BLaER1 treated with 17β-estradiol and CSF1 and Interleukin-3, amounts not matched to agents 10 nM and 100 nM (cell line): ENCODE data around the gene CMSS1.
A peak's percentile ranks its signal among the peaks of the same experiment; 100 is the strongest.

ENCODE experiments used
- H3K27ac ChIP-seq, 11 experiments: shearing (Covaris generic); formaldehyde crosslinking; 2 replicates each; pipeline ENCODE4 v1.8.1; 2022
- H3K27me3 ChIP-seq, 11 experiments: shearing (Covaris generic); formaldehyde crosslinking; 2 replicates each; pipeline ENCODE4 v1.8.1; 2022
- H3K36me3 ChIP-seq, 11 experiments: shearing (Covaris generic); formaldehyde crosslinking; 2 replicates each; pipeline ENCODE4 v1.8.1; 2022
- H3K4me1 ChIP-seq, 10 experiments: shearing (Covaris generic); formaldehyde crosslinking; 2 replicates each; pipeline ENCODE4 v1.8.1; 2022
- H3K4me2 ChIP-seq, 11 experiments: shearing (Covaris generic); formaldehyde crosslinking; 2 replicates each; pipeline ENCODE4 v1.8.1; 2022
- H3K4me3 ChIP-seq, 10 experiments: shearing (Covaris generic); formaldehyde crosslinking; 2 replicates each; pipeline ENCODE4 v1.8.1; 2022
- H3K9ac ChIP-seq, 11 experiments: shearing (Covaris generic); formaldehyde crosslinking; 2 replicates each; pipeline ENCODE4 v1.8.1; 2022
- H3K9me3 ChIP-seq, 11 experiments: shearing (Covaris generic); formaldehyde crosslinking; replicated peaks in 1 of 11; 2 replicates each; pipeline ENCODE4 v1.8.1; 2022
- H4K20me1 ChIP-seq, 11 experiments: shearing (Covaris generic); formaldehyde crosslinking; 2 replicates each; pipeline ENCODE4 v1.8.1; 2022
- Cebpa-rat ChIP-seq, 11 experiments: shearing (Covaris generic); IDR thresholded peaks; 2 replicates each; pipeline ENCODE4 v1.8.1; 2022

The CMSS1 gene

GRCh38 chr3:100125161-100125938 lies 307.7 kb downstream of the CMSS1 start:
- H3K27me3 ChIP-seq = no peaks in the 10 kb centered on the region
- peak overlapping the region in 5 of 11 experiments; percentile 2 to 33 (median 12); a peak in 3 of 22 replicates for H3K4me2 ChIP-seq
- H3K36me3 ChIP-seq = peaks cover 0 to 2% (median 0%) of the 10 kb centered on the region in 11 experiments; a peak in 2 of 22 replicates
- H4K20me1 ChIP-seq = no peaks in the 10 kb centered on the region; a peak in 1 of 22 replicates
- no peak for TF ChIP-seq Cebpa-rat (IDR thresholded peaks at IDR 0.05)
- no peak overlapping the region for H3K4me3 ChIP-seq
- H3K9me3 ChIP-seq = 0 out of 22 replicates have a peak, but pooled peaks cover 0 to 5% (median 0%) of the 10 kb centered on the region in 11 experiments
- peaks cover 0 to 10% (median 9%) of the 10 kb centered on the region in 10 experiments; a peak in 11 of 20 replicates for H3K4me1 ChIP-seq
- no peak overlapping the region for H3K9ac ChIP-seq
- H3K27ac ChIP-seq = no peak overlapping the region

GRCh38 chr3:100127792-100128191 lies 310.1 kb downstream of the CMSS1 start:
- Histone ChIP-seq H3K27me3 (no peaks in the 10 kb centered on the region), H3K36me3 (no peaks in the 10 kb centered on the region; a peak in 1 of 22 replicates)
- no peak for TF ChIP-seq Cebpa-rat (IDR thresholded peaks at IDR 0.05)

GRCh38 chr3:100128565-100128964 lies 310.9 kb downstream of the CMSS1 start:
- Histone ChIP-seq H3K4me3 (no peak overlapping the region), H4K20me1 (no peaks in the 10 kb centered on the region; a peak in 1 of 22 replicates), H3K9me3 (no peaks in the 10 kb centered on the region), H3K27ac (no peak overlapping the region), H3K4me2 (no peak overlapping the region), H3K27me3 (no peaks in the 10 kb centered on the region), H3K36me3 (no peaks in the 10 kb centered on the region), H3K4me1 (peaks cover 0 to 10% (median 9%) of the 10 kb centered on the region in 10 experiments; a peak in 11 of 20 replicates), H3K9ac (no peak overlapping the region)
- no peak for TF ChIP-seq Cebpa-rat (IDR thresholded peaks at IDR 0.05)

More at GRCh38 chr3:100127792-100128191, 310.1 kb downstream of the CMSS1 start:
- H3K4me3 ChIP-seq = no peak overlapping the region
- no peak overlapping the region for H3K9ac ChIP-seq
- no peaks in the 10 kb centered on the region; a peak in 1 of 22 replicates for H4K20me1 ChIP-seq
- no peak overlapping the region for H3K27ac ChIP-seq
- no peak overlapping the region for H3K4me2 ChIP-seq
- H3K4me1 ChIP-seq = peaks cover 0 to 10% (median 9%) of the 10 kb centered on the region in 10 experiments; a peak in 11 of 20 replicates
- H3K9me3 ChIP-seq = no peaks in the 10 kb centered on the region

GRCh38 chr3:100129941-100130340 lies 312.3 kb downstream of the CMSS1 start:
- Histone ChIP-seq H4K20me1 (no peaks in the 10 kb centered on the region; a peak in 1 of 22 replicates), H3K4me1 (peaks cover 0 to 9% (median 7%) of the 10 kb centered on the region in 10 experiments; a peak in 11 of 20 replicates), H3K27me3 (no peaks in the 10 kb centered on the region), H3K27ac (no peak overlapping the region), H3K4me2 (no peak overlapping the region), H3K9me3 (no peaks in the 10 kb centered on the region), H3K4me3 (no peak overlapping the region), H3K36me3 (no peaks in the 10 kb centered on the region), H3K9ac (no peak overlapping the region)
- TF ChIP-seq Cebpa-rat (IDR thresholded peaks at IDR 0.05) = no peak

GRCh38 chr3:100131241-100131640 lies 313.6 kb downstream of the CMSS1 start:
- H3K9me3 ChIP-seq = no peaks in the 10 kb centered on the region
- no peaks in the 10 kb centered on the region for H3K36me3 ChIP-seq
- no peaks in the 10 kb centered on the region for H3K4me1 ChIP-seq
- H3K27ac ChIP-seq = no peak overlapping the region
- H3K4me3 ChIP-seq = no peak overlapping the region
- no peak overlapping the region for H3K4me2 ChIP-seq
- no peaks in the 10 kb centered on the region for H3K27me3 ChIP-seq
- TF ChIP-seq Cebpa-rat (IDR thresholded peaks at IDR 0.05) = no peak
- H4K20me1 ChIP-seq = no peaks in the 10 kb centered on the region
- H3K9ac ChIP-seq = no peak overlapping the region

GRCh38 chr3:100136921-100137320 lies 319.3 kb downstream of the CMSS1 start:
- Histone ChIP-seq H3K27me3 (no peaks in the 10 kb centered on the region), H3K36me3 (peaks cover 0 to 12% (median 0%) of the 10 kb centered on the region in 11 experiments; a peak in 7 of 22 replicates), H3K4me3 (no peak overlapping the region), H3K4me2 (no peak overlapping the region), H3K27ac (no peak overlapping the region), H4K20me1 (no peaks in the 10 kb centered on the region), H3K9ac (no peak overlapping the region), H3K4me1 (no peaks in the 10 kb centered on the region), H3K9me3 (peaks cover 0 to 11% (median 4%) of the 10 kb centered on the region in 11 experiments; a peak in 11 of 22 replicates)
- TF ChIP-seq Cebpa-rat (IDR thresholded peaks at IDR 0.05) = no peak

- H3K4me1 ChIP-seq = peaks cover 0 to 6% (median 0%) of the 10 kb centered on the region in 10 experiments; a peak in 2 of 20 replicates
- H3K9me3 ChIP-seq = peaks cover 14 to 41% (median 29%) of the 10 kb centered on the region in 11 experiments
- no peaks in the 10 kb centered on the region for H3K27me3 ChIP-seq
- no peaks in the 10 kb centered on the region for H4K20me1 ChIP-seq
- H3K4me2 ChIP-seq = no peak overlapping the region
- no peak overlapping the region for H3K4me3 ChIP-seq
- H3K27ac ChIP-seq = no peak overlapping the region
- TF ChIP-seq Cebpa-rat (IDR thresholded peaks at IDR 0.05) = no peak
- H3K9ac ChIP-seq = no peak overlapping the region
- peaks cover 0 to 30% (median 10%) of the 10 kb centered on the region in 11 experiments; a peak in 14 of 22 replicates for H3K36me3 ChIP-seq
Measured at GRCh38 chr3:100140976-100141375, 323.3 kb downstream of the CMSS1 start.

- no peak overlapping the region for H3K4me2 ChIP-seq
- no peak overlapping the region for H3K4me3 ChIP-seq
- peaks cover 0 to 30% (median 10%) of the 10 kb centered on the region in 11 experiments; a peak in 14 of 22 replicates for H3K36me3 ChIP-seq
- H3K27me3 ChIP-seq = no peaks in the 10 kb centered on the region
- no peak overlapping the region for H3K9ac ChIP-seq
- H3K9me3 ChIP-seq = peaks cover 14 to 41% (median 29%) of the 10 kb centered on the region in 11 experiments
- H3K4me1 ChIP-seq = peaks cover 0 to 6% (median 0%) of the 10 kb centered on the region in 10 experiments; a peak in 2 of 20 replicates
- H4K20me1 ChIP-seq = no peaks in the 10 kb centered on the region
- TF ChIP-seq Cebpa-rat (IDR thresholded peaks at IDR 0.05) = no peak
- H3K27ac ChIP-seq = no peak overlapping the region
Measured at GRCh38 chr3:100141586-100141985, 323.9 kb downstream of the CMSS1 start.

GRCh38 chr3:100144255-100144866 lies 326.7 kb downstream of the CMSS1 start:
- no peak overlapping the region for H3K4me3 ChIP-seq
- H3K9me3 ChIP-seq = peaks cover 14 to 41% (median 29%) of the 10 kb centered on the region in 11 experiments
- H3K36me3 ChIP-seq = peaks cover 0 to 58% (median 30%) of the 10 kb centered on the region in 11 experiments; a peak in 19 of 22 replicates
- TF ChIP-seq Cebpa-rat (IDR thresholded peaks at IDR 0.05) = no peak
- no peak overlapping the region for H3K27ac ChIP-seq
- H4K20me1 ChIP-seq = no peaks in the 10 kb centered on the region
- H3K27me3 ChIP-seq = no peaks in the 10 kb centered on the region
- peaks cover 0 to 6% (median 0%) of the 10 kb centered on the region in 10 experiments; a peak in 2 of 20 replicates for H3K4me1 ChIP-seq
- H3K4me2 ChIP-seq = no peak overlapping the region; a peak in 1 of 22 replicates
- no peak overlapping the region for H3K9ac ChIP-seq
